GM21825 (cell line): ENCODE results near the gene RAB12.
"Not testable (repeated sequence)": the region's sequence is repeated elsewhere in the genome, so short reads cannot be mapped to it uniquely, and the experiment has no call there.

Experiments used
- ATAC-seq: cut with Tn5 transposase; IDR thresholded peaks from one replicate; pipeline ENCODE4 v1.9.1; 2021; ENCODE audit warnings: mild to moderate bottlenecking, moderate library complexity; ENCODE audit not compliant: unreplicated experiment

The RAB12 gene

GRCh38 chr18:8608795-8609658, at the start of gene RAB12:
RAB12 (plus strand) TSS chr18:8609437; CDS start chr18:8609440, 3 bp downstream.
- ATAC-seq, result peak; percentile 65

- no peak for ATAC-seq
Measured at GRCh38 chr18:8559612-8560186, 49.5 kb upstream of the RAB12 start.

GRCh38 chr18:8561123-8561910, 47.9 kb upstream of the RAB12 start:
- ATAC-seq, result no peak

- no peak for ATAC-seq
Measured at GRCh38 chr18:8562070-8562469, 47.2 kb upstream of the RAB12 start.

- ATAC-seq, result no peak
Measured at GRCh38 chr18:8562919-8563318, 46.3 kb upstream of the RAB12 start.

- no peak for ATAC-seq
Measured at GRCh38 chr18:8571399-8571798, 37.8 kb upstream of the RAB12 start.

- ATAC-seq, result not testable (repeated sequence)
Measured at GRCh38 chr18:8573766-8574165, 35.5 kb upstream of the RAB12 start.

GRCh38 chr18:8584798-8585197, 24.4 kb upstream of the RAB12 start:
- no peak for ATAC-seq

- ATAC-seq, result no peak
Measured at GRCh38 chr18:8586941-8587340, 22.3 kb upstream of the RAB12 start.

GRCh38 chr18:8595445-8595844, 13.8 kb upstream of the RAB12 start:
- no peak for ATAC-seq

- peak; percentile 44 for ATAC-seq
Measured at GRCh38 chr18:8601277-8602032, 7.8 kb upstream of the RAB12 start.

- ATAC-seq, result peak; percentile 4
Measured at GRCh38 chr18:8602040-8602439, 7.2 kb upstream of the RAB12 start.

GRCh38 chr18:8602557-8602956, 6.7 kb upstream of the RAB12 start:
- no peak for ATAC-seq

GRCh38 chr18:8603663-8604520, 5.3 kb upstream of the RAB12 start:
- ATAC-seq, result no peak

- ATAC-seq, result no peak
Measured at GRCh38 chr18:8605974-8606373, 3.3 kb upstream of the RAB12 start.

GRCh38 chr18:8607776-8608742, 1.2 kb upstream of the RAB12 start:
- no peak for ATAC-seq

- ATAC-seq, result peak; percentile 6
Measured at GRCh38 chr18:8609659-8610458, 622 bp downstream of the RAB12 start.

GRCh38 chr18:8610459-8610851, 1.2 kb downstream of the RAB12 start:
- ATAC-seq, result peak; percentile 10
